Neural progenitor cell (in vitro differentiated cells): Measurements from ENCODE around the gene IREB2. TPM values are rescaled to one million over a fixed set of nuclear protein-coding genes. Genes with fewer than 3 reads are reported as not detected.

Experiments used
- DNase-seq: peaks from one replicate; pipeline ENCODE4 v3.0.0-alpha.2; 2016; ENCODE audit warnings: low spot score
- H2AFZ ChIP-seq: fragments of 200-600 bp; sonication (generic); replicated peaks from 2 replicates; pipeline ENCODE4 v1.6.1; 2016; ENCODE audit warnings: antibody characterized with exemption
- H3F3A ChIP-seq: fragments of 200-600 bp; sonication (generic); 2 replicates; pipeline ENCODE4 v1.6.1; 2016; ENCODE audit warnings: antibody characterized with exemption, low read depth
- H3K27ac ChIP-seq: fragments of 200-600 bp; sonication (generic); 2 replicates; pipeline ENCODE4 v1.5.1; 2016; ENCODE audit warnings: mild to moderate bottlenecking
- H3K27me3 ChIP-seq: fragments of 200-600 bp; sonication (generic); 2 replicates; pipeline ENCODE4 v1.6.1; 2016; ENCODE audit warnings: mild to moderate bottlenecking, moderate library complexity
- H3K36me3 ChIP-seq: fragments of 200-600 bp; sonication (generic); 2 replicates; pipeline ENCODE4 v1.5.1; 2016
- H3K4me1 ChIP-seq: fragments of 200-600 bp; sonication (generic); 2 replicates; pipeline ENCODE4 v1.6.1; 2016; ENCODE audit warnings: mixed run types
- H3K4me2 ChIP-seq: fragments of 200-600 bp; sonication (generic); 2 replicates; pipeline ENCODE4 v1.6.1; 2016
- H3K4me3 ChIP-seq: fragments of 200-600 bp; sonication (generic); 2 replicates; pipeline ENCODE4 v1.5.1; 2016
- H3K79me2 ChIP-seq: fragments of 200-600 bp; sonication (generic); 2 replicates; pipeline ENCODE4 v1.6.1; 2016; ENCODE audit warnings: low read depth
- H3K9ac ChIP-seq: fragments of 200-600 bp; sonication (generic); 2 replicates; pipeline ENCODE4 v1.6.1; 2016
- H3K9me3 ChIP-seq: fragments of 200-600 bp; sonication (generic); 2 replicates; pipeline ENCODE4 v1.5.1; 2016; ENCODE audit warnings: low read depth
- H4K20me1 ChIP-seq: fragments of 200-600 bp; sonication (generic); 2 replicates; pipeline ENCODE4 v1.6.1; 2016; ENCODE audit warnings: low read depth
- H3K27ac Mint-ChIP-seq: 3 replicates; pipeline ENCODE4 v1.8.0; 2021; ENCODE audit warnings: mixed read lengths
- H3K27me3 Mint-ChIP-seq: 2 replicates; pipeline ENCODE4 v1.8.0; 2022; ENCODE audit warnings: low read depth, mild to moderate bottlenecking, inconsistent platforms, moderate library complexity, mixed read lengths; ENCODE audit not compliant: insufficient read depth
- H3K36me3 Mint-ChIP-seq: 3 replicates; pipeline ENCODE4 v1.8.0; 2021; ENCODE audit warnings: mixed read lengths
- H3K4me1 Mint-ChIP-seq: 3 replicates; pipeline ENCODE4 v1.8.0; 2021; ENCODE audit warnings: mixed read lengths
- H3K4me3 Mint-ChIP-seq: 3 replicates; pipeline ENCODE4 v1.8.0; 2021; ENCODE audit warnings: mild to moderate bottlenecking, moderate library complexity, mixed read lengths
- H3K9me3 Mint-ChIP-seq: 3 replicates; pipeline ENCODE4 v1.8.0; 2020; ENCODE audit warnings: mixed read lengths
- EZH2 ChIP-seq: fragments of 200-600 bp; sonication (generic); IDR thresholded peaks from 2 replicates; pipeline ENCODE4 v1.6.1; 2017; ENCODE audit warnings: antibody characterized with exemption, mild to moderate bottlenecking, moderate library complexity
- EZH2phosphoT487 ChIP-seq: fragments of 200-600 bp; sonication (generic); IDR thresholded peaks from 2 replicates; pipeline ENCODE4 v1.6.1; 2017; ENCODE audit warnings: antibody characterized with exemption
- total RNA-seq: library from RNA; depleted of rRNA; stranded (reverse); fragments of >200 nt; gene quantifications from 2 replicates; pipeline ENCODE4 v1.2.3, GENCODE V29; 2015; ENCODE audit warnings: low replicate concordance
- TF ChIP-seq, protein P1 (sequence below): fragments of 200-600 bp; sonication (generic); IDR thresholded peaks from 2 replicates; pipeline ENCODE4 v1.5.1; 2017; ENCODE audit warnings: antibody characterized with exemption, mild to moderate bottlenecking

The IREB2 gene
- total RNA-seq, 1 donor from 2014 or later = 87.7 TPM

DNA sequence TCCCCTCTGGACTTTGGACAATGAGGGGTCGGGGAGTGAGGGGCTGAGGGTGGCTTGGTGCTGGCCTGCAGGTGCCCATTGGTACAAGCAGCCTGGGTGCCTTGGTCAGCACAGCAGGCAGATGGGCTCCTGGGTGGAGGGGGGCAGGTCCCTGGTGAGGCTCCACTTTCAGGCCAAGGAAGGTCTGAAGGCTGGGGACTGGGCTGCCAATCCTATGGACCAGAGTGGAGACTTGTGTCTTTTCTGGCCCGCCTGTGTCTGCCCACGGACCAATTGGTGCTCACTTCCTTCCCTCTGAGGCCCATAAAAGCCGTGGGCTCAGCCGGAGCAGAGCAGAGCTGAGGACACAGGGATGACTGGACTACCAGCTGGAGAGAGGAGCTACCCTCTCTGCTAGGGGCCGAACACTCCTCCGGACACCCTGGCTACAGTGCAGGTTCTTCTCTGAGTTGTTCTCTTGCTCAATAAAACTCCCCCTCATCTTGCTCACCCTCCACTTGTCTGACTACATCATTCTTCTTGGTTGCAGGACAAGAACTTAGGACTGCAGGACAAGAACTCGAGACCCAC, 31.9 kb upstream of the IREB2 start:
- DNase-seq = no peak
- H3K36me3 ChIP-seq = no peaks in the 10 kb centered on the region
- H4K20me1 ChIP-seq = no peaks in the 10 kb centered on the region
- H2AFZ ChIP-seq = peak overlapping the region; percentile 79
- H3F3A ChIP-seq = no peaks in the 10 kb centered on the region
- H3K4me1 ChIP-seq = peaks cover 4% of the 10 kb centered on the region
- TF ChIP-seq EZH2 (no peak), EZH2phosphoT487 (no peak)
- TF ChIP-seq, protein P1, sequence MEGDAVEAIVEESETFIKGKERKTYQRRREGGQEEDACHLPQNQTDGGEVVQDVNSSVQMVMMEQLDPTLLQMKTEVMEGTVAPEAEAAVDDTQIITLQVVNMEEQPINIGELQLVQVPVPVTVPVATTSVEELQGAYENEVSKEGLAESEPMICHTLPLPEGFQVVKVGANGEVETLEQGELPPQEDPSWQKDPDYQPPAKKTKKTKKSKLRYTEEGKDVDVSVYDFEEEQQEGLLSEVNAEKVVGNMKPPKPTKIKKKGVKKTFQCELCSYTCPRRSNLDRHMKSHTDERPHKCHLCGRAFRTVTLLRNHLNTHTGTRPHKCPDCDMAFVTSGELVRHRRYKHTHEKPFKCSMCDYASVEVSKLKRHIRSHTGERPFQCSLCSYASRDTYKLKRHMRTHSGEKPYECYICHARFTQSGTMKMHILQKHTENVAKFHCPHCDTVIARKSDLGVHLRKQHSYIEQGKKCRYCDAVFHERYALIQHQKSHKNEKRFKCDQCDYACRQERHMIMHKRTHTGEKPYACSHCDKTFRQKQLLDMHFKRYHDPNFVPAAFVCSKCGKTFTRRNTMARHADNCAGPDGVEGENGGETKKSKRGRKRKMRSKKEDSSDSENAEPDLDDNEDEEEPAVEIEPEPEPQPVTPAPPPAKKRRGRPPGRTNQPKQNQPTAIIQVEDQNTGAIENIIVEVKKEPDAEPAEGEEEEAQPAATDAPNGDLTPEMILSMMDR = no peak
- H3K27me3 ChIP-seq = no peaks in the 10 kb centered on the region
- no peak overlapping the region for H3K27ac ChIP-seq
- Mint-ChIP-seq H3K4me1 (peaks cover 2% of the 10 kb centered on the region), H3K4me3 (no peak overlapping the region), H3K36me3 (no peaks in the 10 kb centered on the region), H3K27ac (no peak overlapping the region), H3K9me3 (no peaks in the 10 kb centered on the region), H3K27me3 (peaks cover 9% of the 10 kb centered on the region)
- H3K9ac ChIP-seq = no peak overlapping the region
- no peak overlapping the region for H3K4me2 ChIP-seq
- H3K9me3 ChIP-seq = no peaks in the 10 kb centered on the region
- no peak overlapping the region for H3K4me3 ChIP-seq
- H3K79me2 ChIP-seq = no peaks in the 10 kb centered on the region

DNA sequence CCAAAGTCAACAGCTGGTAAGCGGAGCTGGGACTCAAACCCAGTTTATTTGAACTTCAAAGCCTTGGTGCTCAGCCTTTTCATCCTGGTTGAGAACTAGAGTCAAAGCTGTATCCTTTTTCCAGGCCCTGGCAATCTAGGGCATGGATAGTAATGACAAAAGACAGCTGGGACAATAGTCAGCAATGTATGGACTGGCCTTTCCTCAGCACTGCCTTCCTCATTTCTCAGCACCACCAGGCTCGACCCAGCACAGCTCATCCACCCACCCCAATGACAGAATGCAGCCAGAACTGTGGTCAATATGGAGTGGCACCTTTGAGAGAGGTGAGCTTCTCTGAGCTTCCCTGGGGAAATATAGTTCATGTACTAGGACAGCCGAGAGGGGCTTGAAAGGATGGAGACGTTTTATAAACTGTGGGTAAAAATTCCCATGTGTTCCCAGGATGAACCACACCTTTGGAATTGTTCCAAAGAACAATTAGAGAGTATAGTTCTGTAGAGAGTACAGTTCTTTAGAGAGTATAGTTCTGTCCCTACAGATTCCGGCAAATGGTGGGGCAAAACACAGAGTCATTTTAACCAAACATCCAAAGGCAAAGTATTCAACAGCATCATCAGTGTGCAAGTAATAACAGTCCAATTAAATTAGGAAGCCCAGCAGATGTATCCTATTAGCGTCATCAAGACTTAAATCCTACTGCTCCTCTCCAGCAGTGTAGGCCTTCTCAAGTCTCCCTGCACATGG, 30.2 kb upstream of the IREB2 start:
- no peak for DNase-seq
- no peaks in the 10 kb centered on the region for H3K27me3 ChIP-seq
- no peak overlapping the region for H3K4me3 ChIP-seq
- H3K4me1 Mint-ChIP-seq = peaks cover 2% of the 10 kb centered on the region
- H3K9me3 ChIP-seq = no peaks in the 10 kb centered on the region
- H3K36me3 Mint-ChIP-seq = no peaks in the 10 kb centered on the region
- H2AFZ ChIP-seq = no peak overlapping the region
- no peak overlapping the region for H3K4me3 Mint-ChIP-seq
- H3F3A ChIP-seq = no peaks in the 10 kb centered on the region
- H3K4me1 ChIP-seq = peaks cover 4% of the 10 kb centered on the region
- TF ChIP-seq EZH2 (no peak), EZH2phosphoT487 (no peak)
- TF ChIP-seq, protein P1 = no peak
- no peaks in the 10 kb centered on the region for H3K9me3 Mint-ChIP-seq
- H3K27ac Mint-ChIP-seq = no peak overlapping the region
- no peak overlapping the region for H3K9ac ChIP-seq
- H3K4me2 ChIP-seq = no peak overlapping the region
- H4K20me1 ChIP-seq = no peaks in the 10 kb centered on the region
- H3K36me3 ChIP-seq = no peaks in the 10 kb centered on the region
- no peaks in the 10 kb centered on the region for H3K79me2 ChIP-seq
- peaks cover 7% of the 10 kb centered on the region for H3K27me3 Mint-ChIP-seq
- no peak overlapping the region for H3K27ac ChIP-seq

DNA sequence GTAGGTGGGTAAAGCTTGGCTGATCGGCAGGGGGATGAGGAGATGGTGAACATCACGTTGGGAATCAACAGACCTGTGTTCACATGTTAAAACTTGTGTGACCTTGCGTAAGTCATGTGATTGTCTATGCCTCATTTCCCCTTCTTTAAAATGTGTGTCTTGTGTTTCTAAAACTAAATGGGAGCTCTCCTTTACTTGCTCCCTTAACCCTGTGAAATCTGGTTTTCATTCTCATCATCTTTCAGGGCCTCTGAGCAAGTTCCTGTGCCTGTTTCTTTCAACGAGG, 29.7 kb upstream of the IREB2 start:
- no peak overlapping the region for H3K4me3 ChIP-seq
- Mint-ChIP-seq H3K9me3 (no peaks in the 10 kb centered on the region), H3K4me1 (peaks cover 2% of the 10 kb centered on the region), H3K36me3 (no peaks in the 10 kb centered on the region), H3K27me3 (peaks cover 7% of the 10 kb centered on the region), H3K4me3 (no peak overlapping the region), H3K27ac (no peak overlapping the region)
- H4K20me1 ChIP-seq = no peaks in the 10 kb centered on the region
- TF ChIP-seq, protein P1 = no peak
- TF ChIP-seq EZH2 = no peak
- TF ChIP-seq EZH2phosphoT487 = no peak
- peaks cover 4% of the 10 kb centered on the region for H3K4me1 ChIP-seq
- H3K27me3 ChIP-seq = no peaks in the 10 kb centered on the region
- no peaks in the 10 kb centered on the region for H3K9me3 ChIP-seq
- no peak overlapping the region for H3K27ac ChIP-seq
- H3K79me2 ChIP-seq = no peaks in the 10 kb centered on the region
- no peaks in the 10 kb centered on the region for H3F3A ChIP-seq
- H3K9ac ChIP-seq = no peak overlapping the region
- no peak for DNase-seq
- peak overlapping the region; percentile 47 for H2AFZ ChIP-seq
- no peak overlapping the region for H3K4me2 ChIP-seq
- no peaks in the 10 kb centered on the region for H3K36me3 ChIP-seq
